ENCODE results near the gene SCGB1C2. TPM values are rescaled to one million over a fixed set of nuclear protein-coding genes. Genes with fewer than 3 reads are reported as not detected.
"Not testable (repeated sequence)": the region's sequence is repeated elsewhere in the genome, so short reads cannot be mapped to it uniquely, and the experiment has no call there.

SCGB1C2 gene
- not detected for total RNA-seq
- long read RNA-seq = 0 reads

- intact Hi-C loops (cut with micrococcal nuclease); DNase-seq; ATAC-seq: not testable (repeated sequence)
These were observed at the start of gene SCGB1C2 for GRCh38 chr17:137166-137807. Gene SCGB1C2 (plus strand): TSS chr17:137569. CDS start chr17:137591, 22 bp downstream.

GRCh38 chr17:113111-113510 lies 24.3 kb upstream of the SCGB1C2 start:
- DNase-seq; ATAC-seq; intact Hi-C loops (cut with micrococcal nuclease): not testable (repeated sequence)

DNA sequence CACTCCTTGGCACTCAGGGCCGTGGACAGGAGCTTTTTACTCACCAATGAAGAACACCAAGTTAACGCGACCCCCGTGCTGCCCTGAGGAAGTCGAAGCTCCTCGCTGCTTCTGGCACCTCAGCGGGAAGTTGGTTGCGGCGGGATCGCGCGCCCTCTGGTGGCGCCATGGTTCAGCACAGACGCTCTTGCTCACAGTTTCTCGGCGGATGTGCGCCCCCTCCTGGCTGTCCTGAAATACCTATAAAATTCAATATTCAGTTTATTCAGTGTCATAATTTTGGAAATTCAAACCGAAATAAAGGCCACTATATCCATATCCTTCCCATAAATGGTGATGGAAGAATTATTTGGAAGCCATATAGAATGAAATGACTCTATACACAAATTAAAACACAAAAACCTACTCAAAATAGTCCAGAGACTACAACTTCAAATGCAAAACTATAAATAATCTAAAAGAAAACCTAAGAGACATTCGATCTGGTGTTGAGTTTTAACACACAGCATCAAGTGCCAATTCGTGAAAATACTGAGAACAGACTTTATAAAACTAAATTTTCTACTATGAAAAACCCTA lies 18.9 kb upstream of the SCGB1C2 start:
- DNase-seq; intact Hi-C loops (cut with micrococcal nuclease); ATAC-seq: not testable (repeated sequence)

- intact Hi-C loops (cut with micrococcal nuclease) = not testable (repeated sequence)
- peak; percentile 29 for DNase-seq
- ATAC-seq = peak; percentile 10
These were observed 3.4 kb upstream of the SCGB1C2 start for GRCh38 chr17:133932-134331.

GRCh38 chr17:134332-134785 lies 3.0 kb upstream of the SCGB1C2 start:
- intact Hi-C loops (cut with micrococcal nuclease) = not testable (repeated sequence)
- DNase-seq (peak; percentile 34), ATAC-seq (peak; percentile 69)

- intact Hi-C loops (cut with micrococcal nuclease); ATAC-seq; DNase-seq: not testable (repeated sequence)
These were observed 2.3 kb upstream of the SCGB1C2 start for GRCh38 chr17:135022-135421.

DNA sequence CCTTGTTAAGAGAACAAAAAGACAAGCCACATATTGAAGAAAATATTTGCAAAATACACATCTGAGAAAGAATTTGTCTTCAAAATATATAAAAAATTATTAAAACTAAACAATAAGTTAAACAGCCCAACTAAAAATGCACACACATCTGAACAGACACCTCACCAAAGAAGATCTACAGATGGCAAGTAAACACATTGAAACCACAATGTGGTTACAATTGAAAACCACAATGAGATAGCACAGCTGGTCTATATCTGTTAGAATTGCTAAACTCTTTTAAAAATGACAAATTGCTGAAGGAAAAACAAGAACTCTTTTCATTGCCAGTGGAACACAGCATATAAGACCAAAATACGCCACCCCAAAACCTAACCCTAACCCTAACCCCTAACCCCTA lies 1.5 kb upstream of the SCGB1C2 start:
- intact Hi-C loops (cut with micrococcal nuclease); DNase-seq; ATAC-seq: not testable (repeated sequence)

DNA sequence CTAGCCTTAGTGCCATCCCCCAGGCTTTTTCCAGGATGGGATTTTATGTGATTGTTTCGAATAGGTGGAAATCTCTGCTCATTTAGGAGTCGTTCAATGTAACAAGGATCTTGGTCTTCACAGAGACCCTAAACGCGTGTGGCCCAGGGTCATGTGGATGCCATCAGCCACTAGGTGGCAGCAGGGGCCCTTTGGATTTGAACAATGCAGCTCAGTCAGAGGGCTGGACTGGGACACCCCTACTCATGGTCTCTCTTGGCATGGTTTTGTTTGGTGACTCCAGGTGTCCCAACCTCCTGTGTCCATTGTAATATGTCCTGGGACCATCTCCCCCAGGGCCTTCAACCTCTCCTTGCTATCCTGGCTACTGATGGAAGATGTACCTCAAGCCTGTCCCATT lies 838 bp upstream of the SCGB1C2 start:
- peak; percentile 84 for DNase-seq
- peak; percentile 93 for ATAC-seq
- intact Hi-C loops (cut with micrococcal nuclease) = not testable (repeated sequence)

GRCh38 chr17:139401-140205 lies 2.2 kb downstream of the SCGB1C2 start:
- DNase-seq = peak; percentile 12
- intact Hi-C loops (cut with micrococcal nuclease); ATAC-seq: not testable (repeated sequence)

- intact Hi-C loops (cut with micrococcal nuclease) = no loop called here
- peak; percentile 20 for DNase-seq
- no peak for ATAC-seq
These were observed 4.8 kb downstream of the SCGB1C2 start for GRCh38 chr17:142102-142661.

DNA sequence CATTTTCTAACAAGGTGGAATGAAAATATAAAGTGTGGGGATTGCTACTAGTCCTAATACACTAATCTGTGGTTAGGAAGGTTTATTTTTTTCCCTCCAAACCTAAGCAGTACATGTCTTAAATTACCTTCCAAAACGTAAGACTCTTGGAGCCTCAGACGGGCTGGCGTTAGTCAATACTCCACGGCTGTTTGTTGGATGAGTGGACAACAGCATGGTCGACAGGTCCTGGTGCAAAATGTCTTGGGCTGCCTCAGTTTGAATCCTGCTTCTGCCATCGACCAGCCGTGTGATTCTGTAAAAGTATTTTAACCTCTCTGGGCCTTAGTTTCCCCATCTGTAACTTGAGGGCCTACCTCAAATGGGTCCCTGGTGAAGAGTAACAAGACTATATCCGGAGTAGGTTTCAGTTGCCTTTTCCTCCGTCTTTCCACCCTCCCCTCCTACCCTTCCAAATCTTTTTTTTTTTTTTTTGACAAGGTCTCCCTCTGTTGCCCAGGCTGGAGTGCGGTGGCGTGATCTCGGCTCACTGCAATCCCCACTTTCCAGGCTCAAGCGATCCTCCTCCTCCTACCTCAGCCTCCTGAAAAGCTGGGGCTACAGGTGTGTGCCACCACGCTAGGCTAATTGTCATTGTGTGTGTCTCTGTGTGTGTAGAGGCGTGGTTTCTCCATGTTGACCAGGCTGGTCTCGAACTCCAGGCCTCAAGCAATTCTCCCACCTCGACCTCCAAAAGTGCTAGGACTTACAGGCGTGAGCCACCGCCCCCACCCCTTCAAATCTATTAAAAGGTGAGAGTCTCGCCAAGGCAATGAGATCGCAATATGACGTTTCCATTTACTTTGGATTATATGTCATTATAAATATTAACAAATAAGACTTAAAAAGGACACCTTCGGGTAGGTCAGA lies 5.8 kb downstream of the SCGB1C2 start:
- intact Hi-C loops (cut with micrococcal nuclease) = no loop called here
- peak; percentile 8 for DNase-seq
- ATAC-seq = no peak

DNA sequence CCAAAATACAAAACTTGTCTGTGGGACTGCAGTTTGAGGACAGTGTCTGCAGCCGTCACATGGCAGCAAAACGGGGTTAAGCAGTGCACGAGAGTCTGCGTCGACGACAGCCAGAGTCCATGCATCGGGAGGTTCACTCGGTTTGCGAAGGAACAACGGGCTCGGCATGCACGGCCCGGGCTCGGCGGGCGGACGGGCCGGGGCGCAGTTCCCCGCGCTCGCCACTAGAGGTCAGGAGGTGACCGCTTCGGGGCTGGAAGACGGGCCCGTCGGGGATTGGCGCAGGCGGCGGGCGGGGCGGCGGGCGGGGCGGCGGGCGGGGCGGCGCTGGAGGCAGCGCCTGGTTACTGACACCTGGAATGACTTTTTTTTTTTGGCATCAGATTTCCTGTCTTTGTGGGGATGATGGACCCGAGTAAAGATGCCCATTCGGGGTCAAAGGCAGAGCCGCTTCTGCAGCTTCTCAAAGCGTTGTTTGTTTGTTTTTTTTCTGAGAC lies 6.5 kb downstream of the SCGB1C2 start:
- intact Hi-C loops (cut with micrococcal nuclease) = no loop called here
- DNase-seq (peak; percentile 89), ATAC-seq (peak; percentile 91)

- no peak for DNase-seq
- no peak for ATAC-seq
- intact Hi-C loops (cut with micrococcal nuclease) = no loop called here
These were observed 7.7 kb downstream of the SCGB1C2 start for GRCh38 chr17:144936-145670.

DNA sequence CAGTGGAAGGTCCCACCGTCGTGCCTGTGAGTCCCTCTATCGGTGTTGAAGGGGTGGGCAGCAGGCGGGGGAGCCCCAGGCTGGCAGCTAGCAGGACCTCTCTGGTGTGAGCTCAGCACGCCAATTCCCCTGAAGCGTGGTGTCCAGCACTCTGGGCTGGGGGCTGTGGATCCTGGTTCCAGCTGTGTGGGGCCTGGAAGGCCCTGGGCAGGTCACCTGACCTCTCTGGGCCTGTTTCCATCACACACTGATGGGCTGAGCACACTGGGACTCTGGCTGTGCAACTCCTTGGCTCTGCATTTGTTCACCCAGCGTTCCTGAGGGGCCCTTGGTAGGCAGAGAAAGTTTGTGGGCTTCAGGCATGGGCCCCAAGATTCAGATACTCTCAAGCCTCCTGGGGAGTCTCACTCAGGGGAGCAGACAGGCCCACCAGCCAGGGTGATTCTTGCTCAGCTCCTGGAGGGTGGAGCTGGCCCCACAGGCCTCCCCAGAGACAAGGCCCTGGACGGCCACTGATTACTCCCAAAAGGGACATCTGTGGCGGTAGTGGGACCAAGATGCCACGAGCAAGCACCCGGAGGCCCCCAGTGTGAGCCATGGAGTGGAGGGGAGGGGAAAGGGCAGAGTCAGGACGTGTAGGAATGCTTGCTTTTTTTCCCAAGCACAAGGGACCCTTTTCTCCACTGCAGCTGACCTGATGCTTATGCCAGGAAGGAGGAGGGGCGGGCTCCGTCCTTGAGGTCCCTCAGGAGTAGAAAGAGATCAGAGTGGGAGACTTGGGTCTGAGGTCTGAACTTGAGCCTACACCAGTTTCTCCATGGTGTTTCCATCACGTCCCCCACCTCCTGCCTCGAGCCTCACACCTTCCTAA lies 8.5 kb downstream of the SCGB1C2 start:
- DNase-seq (no peak), ATAC-seq (peak; percentile 6)
- intact Hi-C loops (cut with micrococcal nuclease) = no loop called here

DNA sequence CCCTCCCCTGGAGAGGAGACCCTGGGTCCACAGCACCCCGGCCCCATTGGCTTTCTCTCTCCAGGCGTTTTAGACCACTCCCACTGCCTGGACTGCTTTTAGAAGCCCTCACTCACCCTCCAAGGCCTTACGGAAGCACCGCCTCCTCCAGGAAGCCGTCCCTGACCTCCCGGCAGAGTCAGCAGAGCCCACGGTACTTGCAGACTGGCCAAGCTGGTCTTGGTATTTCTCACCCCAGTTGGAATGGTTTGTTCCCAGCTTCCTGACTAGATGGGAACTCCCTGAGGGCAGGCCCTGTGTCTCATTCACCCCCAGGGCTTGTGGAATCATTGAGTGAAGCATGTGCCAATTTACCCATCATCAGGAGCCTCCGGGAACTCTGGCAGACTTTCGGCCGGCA lies 9.2 kb downstream of the SCGB1C2 start:
- no peak for DNase-seq
- intact Hi-C loops (cut with micrococcal nuclease) = no loop called here
- ATAC-seq = no peak

DNA sequence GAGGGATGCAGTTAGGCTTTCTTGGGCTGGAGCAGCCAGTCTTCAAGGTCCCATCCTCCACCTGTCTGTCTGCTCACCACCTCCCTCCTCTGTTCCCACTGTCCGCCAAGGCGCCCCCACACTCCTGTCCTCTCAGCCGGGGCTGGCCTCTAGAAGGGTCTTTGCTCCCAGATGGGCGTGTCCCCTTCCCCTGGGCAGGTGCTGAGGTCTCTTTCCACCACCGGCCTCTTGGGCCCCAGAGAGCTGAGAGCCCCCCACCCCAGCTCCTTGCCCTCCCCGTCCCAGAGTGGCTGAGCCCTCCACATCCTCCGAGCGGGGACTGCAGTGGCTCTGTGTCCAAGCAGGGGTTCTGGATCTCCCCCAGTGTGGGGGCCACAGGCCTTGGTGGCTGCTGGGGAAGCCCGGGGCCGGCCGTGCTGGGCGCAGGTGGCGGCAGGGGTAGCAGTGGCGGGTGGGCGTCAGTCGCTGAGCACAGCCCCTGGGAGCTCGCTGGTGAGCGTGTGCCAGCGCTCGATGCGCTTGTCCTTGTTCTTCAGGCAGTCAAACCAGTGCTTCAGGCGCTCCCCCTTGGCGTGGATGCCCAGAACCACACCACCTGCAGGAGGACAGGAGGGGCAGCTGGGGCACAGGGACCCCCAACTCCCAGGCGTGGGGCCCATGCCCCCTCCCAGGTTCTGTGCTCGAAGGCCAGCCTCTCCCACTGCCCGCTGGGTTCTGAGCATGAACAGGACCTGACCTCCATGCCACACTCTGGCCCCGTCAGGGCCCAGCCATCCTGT lies 9.8 kb downstream of the SCGB1C2 start:
- DNase-seq (no peak), ATAC-seq (no peak)

More for the DNA sequence above, 9.8 kb downstream of the SCGB1C2 start:
- intact Hi-C loops (cut with micrococcal nuclease) = no loop called here

Data from left ventricle myocardium superior (tissue), 1 donor.